NB4 (cell line): ENCODE results near the gene B3GALT4.

Experiments
- DNase-seq: peaks from one replicate; pipeline ENCODE4 v3.0.0; 2010; ENCODE audit warnings: low read depth
- H3K4me3 ChIP-seq: one replicate; pipeline ENCODE4 v1.5.1; 2011; ENCODE audit warnings: mild to moderate bottlenecking, low read depth, low read length, moderate library complexity
- CTCF ChIP-seq: IDR thresholded peaks from one replicate; pipeline ENCODE4 v1.5.1; 2012; ENCODE audit warnings: low read depth, low read length
- MAX ChIP-seq: IDR thresholded peaks from 2 replicates; pipeline ENCODE4 v1.6.1; 2011; ENCODE audit warnings: low read depth, low read length
- MYC ChIP-seq: IDR thresholded peaks from 2 replicates; pipeline ENCODE4 v1.6.1; 2011; ENCODE audit warnings: low read depth, low read length
- POLR2A ChIP-seq: IDR thresholded peaks from 2 replicates; pipeline ENCODE4 v1.6.1; 2011; ENCODE audit warnings: mild to moderate bottlenecking; ENCODE audit not compliant: insufficient read length; ENCODE audit errors: extremely low read depth

B3GALT4 gene

GRCh38 chr6:33319939-33320314, 43.0 kb downstream of the B3GALT4 start:
- no peak for TF ChIP-seq CTCF
- TF ChIP-seq MYC = no peak
- TF ChIP-seq POLR2A = no peak
- TF ChIP-seq MAX = no peak
- DNase-seq = no peak
- H3K4me3 ChIP-seq = no peak overlapping the region

- no peak overlapping the region for H3K4me3 ChIP-seq
- no peak for DNase-seq
- TF ChIP-seq POLR2A = no peak
- no peak for TF ChIP-seq CTCF
- TF ChIP-seq MAX = no peak
- TF ChIP-seq MYC = no peak
Observed at GRCh38 chr6:33320315-33321181, 43.6 kb downstream of the B3GALT4 start.

- no peak for DNase-seq
- TF ChIP-seq MAX = no peak
- TF ChIP-seq MYC = no peak
- no peak for TF ChIP-seq CTCF
- TF ChIP-seq POLR2A = no peak
- peak overlapping the region; percentile 93 for H3K4me3 ChIP-seq
Observed at GRCh38 chr6:33321227-33321626, 44.3 kb downstream of the B3GALT4 start.

GRCh38 chr6:33323623-33323948, 46.7 kb downstream of the B3GALT4 start:
- TF ChIP-seq MYC (no peak), POLR2A (no peak)
- DNase-seq = no peak
- H3K4me3 ChIP-seq = peak overlapping the region; percentile 93

- H3K4me3 ChIP-seq = peak overlapping the region; percentile 93
- peak; percentile 39 for DNase-seq
- TF ChIP-seq CTCF (no peak), MAX (no peak), MYC (no peak), POLR2A (no peak)
Observed at GRCh38 chr6:33324125-33324524, 47.2 kb downstream of the B3GALT4 start.
